Measurements from ENCODE around the gene CEND1. TPM values are rescaled to one million over a fixed set of nuclear protein-coding genes. Genes with fewer than 3 reads are reported as not detected.
A peak's percentile ranks its signal among the peaks of the same experiment; 100 is the strongest.

CEND1 gene
- total RNA-seq, 1 experiment from 2014 or later = not detected

DNA sequence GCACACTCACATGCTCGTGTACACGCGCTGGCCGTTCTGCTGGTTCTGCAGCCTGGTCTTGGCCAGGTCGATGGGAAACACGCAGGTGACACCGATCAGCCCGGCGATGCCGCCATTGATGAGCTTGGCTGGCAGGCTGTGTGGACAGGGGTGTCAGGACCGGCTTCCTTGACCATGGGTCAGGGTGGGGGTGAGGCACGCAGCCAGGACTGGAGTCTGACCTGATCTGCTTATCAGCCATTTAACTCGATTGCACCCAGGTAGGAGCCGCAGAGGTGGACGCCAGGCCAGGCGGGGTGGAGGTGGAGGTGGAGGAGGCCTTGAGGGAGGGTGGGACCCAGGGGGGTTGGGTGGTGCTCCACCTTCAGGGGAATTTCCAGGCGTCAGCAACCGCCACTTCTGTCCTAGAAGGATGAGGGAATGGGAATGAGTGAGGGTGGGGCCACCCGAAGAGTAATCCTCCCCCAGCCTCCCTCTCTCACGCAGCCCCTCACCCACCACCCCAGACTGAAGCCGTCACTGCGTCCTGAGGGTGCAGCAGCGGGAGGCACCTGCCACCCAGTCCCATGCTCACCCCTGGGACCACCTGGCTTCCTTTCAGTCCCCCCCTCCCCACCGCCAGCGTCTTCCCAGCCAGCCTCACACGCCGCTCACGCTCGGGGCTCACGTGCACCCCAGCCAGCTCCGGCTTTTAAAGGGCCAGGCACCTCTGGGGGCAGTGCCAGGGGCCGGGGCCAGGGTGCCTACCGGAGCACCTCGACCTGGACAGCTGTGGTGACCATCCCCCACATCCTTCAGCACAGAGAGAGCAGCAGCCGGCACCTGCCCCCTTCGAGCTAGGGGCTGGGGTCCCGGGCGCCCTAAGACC, 5.1 kb upstream of the CEND1 start:
- H3K4me2 ChIP-seq = peak overlapping the region; percentile 75
- H4K20me1 ChIP-seq (ENCODE audit: insufficient read depth) = no peaks in the 10 kb centered on the region
- BruUV-seq (replicated peaks) = no TSS peak
- peak in 1 of 2 experiments; percentile 35 for DNase-seq
- H3K9me3 ChIP-seq (ENCODE audit: insufficient read depth, low read depth) = no peaks in the 10 kb centered on the region
- POLR2A ChIA-PET (ENCODE audit: unreplicated experiment) = interaction anchor here (0.8 to 1.2 kb wide), 2 partner anchors 18 to 24 kb away, joined by 7 read pairs; partner anchors contain the start of genes GATD1 and PNPLA2
- H3K27me3 ChIP-seq (ENCODE audit: insufficient read depth, low read depth) = no peaks in the 10 kb centered on the region
- H3K27ac ChIP-seq = no peak overlapping the region
- H3K79me2 ChIP-seq (ENCODE audit: low read depth) = no peaks in the 10 kb centered on the region
- peak overlapping the region; percentile 80; the same call in 1 of the 2 replicates for H3K4me3 ChIP-seq
- H3K36me3 ChIP-seq (ENCODE audit: low read depth) = no peaks in the 10 kb centered on the region
- intact Hi-C loops (cut with micrococcal nuclease; ENCODE audit: unreplicated experiment) = loop anchor here (5.0 kb wide), 1 partner anchor 48 kb away; the partner anchor contains the start of gene TALDO1
- peaks cover 8% of the 10 kb centered on the region for H3K4me1 ChIP-seq (replicated peaks; ENCODE audit: insufficient read depth)
- H2AFZ ChIP-seq = no peak overlapping the region
- CTCF ChIA-PET = no interaction called here
- TF ChIP-seq EZH2 (IDR thresholded peaks at IDR 0.05; ENCODE audit: low read depth) = no peak
- TF ChIP-seq, protein P1, sequence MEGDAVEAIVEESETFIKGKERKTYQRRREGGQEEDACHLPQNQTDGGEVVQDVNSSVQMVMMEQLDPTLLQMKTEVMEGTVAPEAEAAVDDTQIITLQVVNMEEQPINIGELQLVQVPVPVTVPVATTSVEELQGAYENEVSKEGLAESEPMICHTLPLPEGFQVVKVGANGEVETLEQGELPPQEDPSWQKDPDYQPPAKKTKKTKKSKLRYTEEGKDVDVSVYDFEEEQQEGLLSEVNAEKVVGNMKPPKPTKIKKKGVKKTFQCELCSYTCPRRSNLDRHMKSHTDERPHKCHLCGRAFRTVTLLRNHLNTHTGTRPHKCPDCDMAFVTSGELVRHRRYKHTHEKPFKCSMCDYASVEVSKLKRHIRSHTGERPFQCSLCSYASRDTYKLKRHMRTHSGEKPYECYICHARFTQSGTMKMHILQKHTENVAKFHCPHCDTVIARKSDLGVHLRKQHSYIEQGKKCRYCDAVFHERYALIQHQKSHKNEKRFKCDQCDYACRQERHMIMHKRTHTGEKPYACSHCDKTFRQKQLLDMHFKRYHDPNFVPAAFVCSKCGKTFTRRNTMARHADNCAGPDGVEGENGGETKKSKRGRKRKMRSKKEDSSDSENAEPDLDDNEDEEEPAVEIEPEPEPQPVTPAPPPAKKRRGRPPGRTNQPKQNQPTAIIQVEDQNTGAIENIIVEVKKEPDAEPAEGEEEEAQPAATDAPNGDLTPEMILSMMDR (conservative IDR thresholded peaks at IDR 0.05) = no peak
- H3F3A ChIP-seq (ENCODE audit: insufficient read depth, low read depth) = peaks cover 7% of the 10 kb centered on the region; the same call in 1 of the 2 replicates
- no peaks in the 10 kb centered on the region for H3K9me2 ChIP-seq (ENCODE audit: insufficient read depth)

DNA sequence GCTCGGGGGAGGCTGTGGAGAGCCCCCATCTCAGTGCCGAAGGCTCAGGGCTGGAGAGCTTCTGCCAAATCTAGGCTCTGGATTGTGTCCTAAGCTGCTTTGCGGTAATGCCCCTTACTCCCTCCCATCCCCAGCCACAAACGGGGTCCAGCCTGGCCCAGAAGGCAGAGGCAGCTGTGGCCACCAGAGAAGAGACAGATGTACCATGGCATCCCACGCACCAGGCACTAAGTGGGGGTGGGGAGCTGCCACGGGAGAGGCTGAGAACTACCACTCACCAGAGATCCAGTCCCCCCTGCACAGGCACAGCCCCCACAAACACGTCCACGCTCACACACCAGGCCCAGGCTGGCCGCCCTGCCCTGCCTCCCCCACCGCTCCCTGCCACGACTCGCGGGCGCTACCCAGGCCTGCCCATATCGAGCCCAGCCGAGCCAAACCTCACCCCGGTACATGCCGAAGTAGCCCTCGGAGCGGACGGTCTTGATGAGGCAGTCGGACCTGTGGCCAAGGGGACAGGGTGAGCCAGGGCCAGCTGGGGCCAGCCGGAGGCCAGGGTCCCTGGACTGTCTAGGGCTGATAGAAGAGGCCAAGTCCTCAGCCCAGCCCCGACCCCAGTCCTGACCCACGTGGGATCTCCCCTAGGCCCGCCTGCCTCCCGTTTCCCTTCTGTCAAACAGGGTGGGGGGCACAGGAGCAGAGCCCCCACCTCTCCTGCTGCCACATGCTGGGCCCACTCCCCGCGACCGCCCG, 4.3 kb upstream of the CEND1 start:
- peaks cover 8% of the 10 kb centered on the region for H3K4me1 ChIP-seq (replicated peaks; ENCODE audit: insufficient read depth)
- no peaks in the 10 kb centered on the region for H3K79me2 ChIP-seq (ENCODE audit: low read depth)
- POLR2A ChIA-PET (ENCODE audit: unreplicated experiment) = interaction anchor here (0.9 kb wide), 1 partner anchor 10 kb away, joined by 3 read pairs; no protein-coding TSS in a partner anchor

DNA sequence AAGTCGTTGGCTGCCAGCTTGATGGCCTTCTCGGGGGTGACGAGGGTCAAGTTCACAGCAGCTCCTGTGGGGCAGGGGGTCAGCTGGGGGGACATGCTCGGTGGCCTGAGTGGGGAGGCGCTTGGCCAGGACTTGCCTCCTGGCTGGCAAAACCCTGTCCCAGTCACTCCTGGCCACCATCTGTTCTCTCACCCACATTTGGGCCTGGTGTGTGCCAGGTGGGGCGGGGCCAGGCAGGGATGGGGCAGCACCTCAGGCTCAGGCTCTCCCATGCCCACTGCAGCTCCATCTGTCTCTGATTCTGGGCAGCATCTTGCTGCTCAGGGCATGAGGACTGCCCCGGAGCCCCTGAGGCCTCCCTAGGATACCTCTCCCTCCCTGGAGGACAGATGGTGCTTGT, 3.7 kb upstream of the CEND1 start:
- CTCF ChIA-PET = no interaction called here
- Histone ChIP-seq H3K4me1 (replicated peaks; ENCODE audit: insufficient read depth) (peaks cover 8% of the 10 kb centered on the region), H3K27me3 (ENCODE audit: insufficient read depth, low read depth) (no peaks in the 10 kb centered on the region), H3K79me2 (ENCODE audit: low read depth) (no peaks in the 10 kb centered on the region), H3K4me3 (no peak overlapping the region), H4K20me1 (ENCODE audit: insufficient read depth) (no peaks in the 10 kb centered on the region), H3K27ac (no peak overlapping the region), H3K9me3 (ENCODE audit: insufficient read depth, low read depth) (no peaks in the 10 kb centered on the region), H3F3A (ENCODE audit: insufficient read depth, low read depth) (peaks cover 7% of the 10 kb centered on the region; the same call in 1 of the 2 replicates), H3K36me3 (ENCODE audit: low read depth) (no peaks in the 10 kb centered on the region), H2AFZ (no peak overlapping the region), H3K4me2 (no peak overlapping the region), H3K9me2 (ENCODE audit: insufficient read depth) (no peaks in the 10 kb centered on the region)
- TF ChIP-seq, protein P1 (conservative IDR thresholded peaks at IDR 0.05) = no peak
- TF ChIP-seq EZH2 (IDR thresholded peaks at IDR 0.05; ENCODE audit: low read depth) = no peak
- DNase-seq = no peak
- no TSS peak for BruUV-seq (replicated peaks)
- intact Hi-C loops (cut with micrococcal nuclease; ENCODE audit: unreplicated experiment) = no loop called here
- POLR2A ChIA-PET (ENCODE audit: unreplicated experiment) = interaction anchor here (0.9 kb wide), 1 partner anchor 10 kb away, joined by 3 read pairs; no protein-coding TSS in a partner anchor

More for the DNA sequence above, 4.3 kb upstream of the CEND1 start:
- TF ChIP-seq, protein P1 (conservative IDR thresholded peaks at IDR 0.05) = no peak
- no peak for TF ChIP-seq EZH2 (IDR thresholded peaks at IDR 0.05; ENCODE audit: low read depth)
- no peak overlapping the region for H3K27ac ChIP-seq
- no peaks in the 10 kb centered on the region for H3K9me3 ChIP-seq (ENCODE audit: insufficient read depth, low read depth)
- H3K4me2 ChIP-seq = no peak overlapping the region
- no peaks in the 10 kb centered on the region for H3K27me3 ChIP-seq (ENCODE audit: insufficient read depth, low read depth)
- H3F3A ChIP-seq (ENCODE audit: insufficient read depth, low read depth) = peaks cover 7% of the 10 kb centered on the region; the same call in 1 of the 2 replicates
- H3K9me2 ChIP-seq (ENCODE audit: insufficient read depth) = no peaks in the 10 kb centered on the region
- BruUV-seq (replicated peaks) = no TSS peak
- no peak overlapping the region for H2AFZ ChIP-seq
- DNase-seq = no peak
- H3K4me3 ChIP-seq = no peak overlapping the region
- H3K36me3 ChIP-seq (ENCODE audit: low read depth) = no peaks in the 10 kb centered on the region
- CTCF ChIA-PET = no interaction called here
- intact Hi-C loops (cut with micrococcal nuclease; ENCODE audit: unreplicated experiment) = no loop called here
- no peaks in the 10 kb centered on the region for H4K20me1 ChIP-seq (ENCODE audit: insufficient read depth)

Measured in PC-9 (cell line).